Stomach (tissue), 9 donors: ENCODE results near the gene SMAD4. TPM values are rescaled to one million over a fixed set of nuclear protein-coding genes. Genes with fewer than 3 reads are reported as not detected.
A peak's percentile ranks its signal among the peaks of the same experiment; 100 is the strongest.

Experiments
- DNase-seq, 2 donors: peaks; one replicate each; pipeline versions ENCODE4 v3.0.0 to v3.0.0-alpha.2; 2013 to 2019
- H3K27ac ChIP-seq, 5 donors: fragments of 200-600 bp in 4 of 5; sonication (generic) in 4 of 5; one replicate each; pipeline ENCODE4 v1.5.1; 2013 to 2019; ENCODE audit warnings: mild to moderate bottlenecking in 1 of 5, moderate library complexity in 1 of 5
- H3K27me3 ChIP-seq, 3 donors: fragments of 200-600 bp; sonication (generic); one replicate each; pipeline ENCODE4 v1.5.1; 2017 to 2019; ENCODE audit warnings: mixed run types in 1 of 3
- H3K36me3 ChIP-seq, 4 donors: fragments of 200-600 bp; sonication (generic); 1 replicate in 3 of 4; 2 replicates in 1 of 4; pipeline ENCODE4 v1.5.1; 2016 to 2019
- H3K4me1 ChIP-seq, 4 donors: fragments of 200-600 bp; sonication (generic); one replicate each; pipeline ENCODE4 v1.5.1; 2016 to 2019
- H3K4me3 ChIP-seq, 4 donors: fragments of 200-600 bp; sonication (generic) in 3 of 4; one replicate each; pipeline ENCODE4 v1.5.1; 2016 to 2019; ENCODE audit warnings: mild to moderate bottlenecking in 1 of 4
- H3K9me3 ChIP-seq, 4 donors: fragments of 200-600 bp; sonication (generic); one replicate each; pipeline ENCODE4 v1.5.1; 2016 to 2019
- CTCF ChIP-seq, 7 experiments: fragments of 450-650 bp in 4 of 7; fragments of 200-600 bp in 3 of 7; sonication (generic) in 3 of 7; IDR thresholded peaks; one replicate each; pipeline ENCODE4 v1.5.1; 2016 to 2019; ENCODE audit warnings: antibody characterized with exemption in 7 of 7, control low read depth in 2 of 7, mild to moderate bottlenecking in 1 of 7
- EP300 ChIP-seq: sonication (generic); formaldehyde crosslinking; IDR thresholded peaks from one replicate; pipeline ENCODE4 v1.6.1; 2017; ENCODE audit warnings: antibody characterized with exemption
- POLR2A ChIP-seq, 4 donors: fragments of 450-650 bp; IDR thresholded peaks; one replicate each; pipeline ENCODE4 v1.6.1; 2016; ENCODE audit warnings: antibody characterized with exemption in 4 of 4, control low read depth in 2 of 4, mild to moderate bottlenecking in 1 of 4, moderate library complexity in 1 of 4
- POLR2AphosphoS5 ChIP-seq, 3 donors: sonication (generic); formaldehyde crosslinking; IDR thresholded peaks; one replicate each; pipeline ENCODE4 v1.6.1; 2016; ENCODE audit warnings: antibody characterized with exemption in 3 of 3
- WGBS, 5 donors: extraction: QIAGEN DNeasy Blood & Tissue Kit in 3 of 5; methylation state at CpG; one replicate each; pipeline versions ENCODE4 v1.1.5 to v1.1.7; 2013 to 2018; 5-methylcytosine and 5-hydroxymethylcytosine counted together
- intact Hi-C: fragments of 100-400 bp; cut with DNase I; formaldehyde crosslinking; loops from one replicate; pipeline ENCODE4 v1.15.1; 2023; ENCODE audit warnings: low total_unique reads
- polyA plus RNA-seq, 3 donors: library from polyadenylated mRNA; stranded (reverse); fragments of 200-250 nt; gene quantifications; one replicate each; pipeline ENCODE4 v1.2.3, GENCODE V29; 2013
- total RNA-seq, 5 donors: library from RNA; depleted of rRNA; stranded (reverse); fragments of >200 nt; gene quantifications; one replicate each; pipeline versions ENCODE4 v1.1.0 to v1.2.3, GENCODE V29; 2014 to 2016
- donor health status: healthy with polysubstance abuse.
- donor health status: Bipolar disorder and iron deficiency.
- donor health status: healthy.

Gene SMAD4
- total and polyA plus RNA-seq, 8 donors = 10.4 to 184 (median 68.1) TPM

- no peaks in the 10 kb centered on the region for H3K27me3 ChIP-seq
- H3K9me3 ChIP-seq = peaks cover 0 to 6% (median 0%) of the 10 kb centered on the region in 4 donors
- H3K4me3 ChIP-seq = no peak overlapping the region
- TF ChIP-seq EP300 (no peak), POLR2AphosphoS5 (IDR thresholded peaks at IDR 0.05) (no peak), POLR2A (IDR thresholded peaks at IDR 0.05) (no peak), CTCF (IDR thresholded peaks at IDR 0.05) (no peak)
- intact Hi-C loops = no loop called here
- no peaks in the 10 kb centered on the region for H3K4me1 ChIP-seq
- no peak for DNase-seq
- H3K36me3 ChIP-seq = no peaks in the 10 kb centered on the region
- no peak overlapping the region for H3K27ac ChIP-seq
- WGBS, 5 donors = 83 to 100% (median 95%) methylated on average over 1 of the region's 1 CpG
Observed at GRCh38 chr18:51098513-51098912, 68.5 kb downstream of the SMAD4 start.

GRCh38 chr18:51100385-51101120 lies 70.5 kb downstream of the SMAD4 start:
- DNase-seq = no peak

GRCh38 chr18:51107082-51107481 lies 77.1 kb downstream of the SMAD4 start:
- H3K27me3 ChIP-seq = no peaks in the 10 kb centered on the region
- TF ChIP-seq POLR2A (IDR thresholded peaks at IDR 0.05) (no peak), POLR2AphosphoS5 (IDR thresholded peaks at IDR 0.05) (no peak), CTCF (IDR thresholded peaks at IDR 0.05) (no peak), EP300 (no peak)
- WGBS, 5 donors = 66 to 78% (median 74%) methylated on average over 6 of the region's 6 CpGs
- intact Hi-C loops = loop anchor here (10.0 kb wide), 1 partner anchor 278 kb away; no protein-coding TSS in a partner anchor
- peaks cover 0 to under 1% (median 0%) of the 10 kb centered on the region in 4 donors for H3K9me3 ChIP-seq
- H3K4me3 ChIP-seq = no peak overlapping the region
- no peak for DNase-seq
- peaks cover 5 to 6% (median 6%) of the 10 kb centered on the region in 4 donors for H3K4me1 ChIP-seq
- no peak overlapping the region for H3K27ac ChIP-seq
- no peaks in the 10 kb centered on the region for H3K36me3 ChIP-seq

More at GRCh38 chr18:51100385-51101120, 70.5 kb downstream of the SMAD4 start:
- TF ChIP-seq CTCF (IDR thresholded peaks at IDR 0.05) (no peak), POLR2A (IDR thresholded peaks at IDR 0.05) (no peak), POLR2AphosphoS5 (IDR thresholded peaks at IDR 0.05) (no peak), EP300 (no peak)
- Histone ChIP-seq H3K27me3 (no peaks in the 10 kb centered on the region), H3K36me3 (no peaks in the 10 kb centered on the region), H3K4me1 (no peaks in the 10 kb centered on the region), H3K4me3 (no peak overlapping the region), H3K9me3 (peaks cover 0 to 6% (median 0%) of the 10 kb centered on the region in 4 donors), H3K27ac (no peak overlapping the region)
- WGBS, 5 donors = 75 to 80% (median 78%) methylated on average over 8 of the region's 8 CpGs
- intact Hi-C loops = loop anchor here (10.0 kb wide), 1 partner anchor 284 kb away; no protein-coding TSS in a partner anchor

GRCh38 chr18:51107598-51108305 lies 77.7 kb downstream of the SMAD4 start:
- H3K9me3 ChIP-seq = no peaks in the 10 kb centered on the region
- no peaks in the 10 kb centered on the region for H3K27me3 ChIP-seq
- DNase-seq = peak in 1 of 2 donors; percentile 20
- no peaks in the 10 kb centered on the region for H3K36me3 ChIP-seq
- intact Hi-C loops = loop anchor here (10.0 kb wide), 1 partner anchor 277 kb away; no protein-coding TSS in a partner anchor
- 69 to 78% (median 70%) methylated on average over 9 of the region's 9 CpGs for WGBS, 5 donors
- TF ChIP-seq EP300 = no peak
- TF ChIP-seq POLR2AphosphoS5 (IDR thresholded peaks at IDR 0.05) = no peak
- TF ChIP-seq POLR2A (IDR thresholded peaks at IDR 0.05) = no peak
- TF ChIP-seq CTCF (IDR thresholded peaks at IDR 0.05) = no peak
- H3K27ac ChIP-seq = no peak overlapping the region
- H3K4me3 ChIP-seq = no peak overlapping the region
- peaks cover 5 to 6% (median 6%) of the 10 kb centered on the region in 4 donors for H3K4me1 ChIP-seq
